KOPT-K1 (cell line): ENCODE data around the gene LRRC43.

Experiments used
- H3K27ac ChIP-seq: fragments of 200-600 bp; sonication (generic); 2 replicates; pipeline ENCODE4 v1.5.1; 2016; ENCODE audit warnings: antibody characterized with exemption, mild to moderate bottlenecking, low read depth, low read length; ENCODE audit not compliant: poor library complexity, severe bottlenecking
- H3K36me3 ChIP-seq: fragments of 200-600 bp; sonication (generic); 2 replicates; pipeline ENCODE4 v1.5.1; 2017; ENCODE audit warnings: antibody characterized with exemption, mild to moderate bottlenecking, low read length, moderate library complexity; ENCODE audit not compliant: insufficient read depth
- H3K9me3 ChIP-seq: fragments of 200-600 bp; sonication (generic); 2 replicates; pipeline ENCODE4 v1.5.1; 2017; ENCODE audit warnings: antibody characterized with exemption, low read length, mild to moderate bottlenecking; ENCODE audit not compliant: insufficient read depth, poor library complexity, severe bottlenecking

Gene LRRC43

GRCh38 chr12:122182887-122183587 is at the start of gene LRRC43:
Gene LRRC43, plus strand, starts transcription at chr12:122183123. Its CDS starts 22 bp downstream, at chr12:122183145.
- H3K36me3 ChIP-seq = no peaks in the 10 kb centered on the region
- no peaks in the 10 kb centered on the region for H3K9me3 ChIP-seq
- no peak within 1 kb of the TSS for H3K27ac ChIP-seq

- H3K36me3 ChIP-seq = peaks cover 97% of the 10 kb centered on the region
- H3K27ac ChIP-seq = no peak overlapping the region
- no peaks in the 10 kb centered on the region for H3K9me3 ChIP-seq
Observed at GRCh38 chr12:122133192-122133950, 49.6 kb upstream of the LRRC43 start.

GRCh38 chr12:122135437-122136031 is 47.4 kb upstream of the LRRC43 start:
- peaks cover 95% of the 10 kb centered on the region for H3K36me3 ChIP-seq
- no peak overlapping the region for H3K27ac ChIP-seq

GRCh38 chr12:122137229-122137628 is 45.7 kb upstream of the LRRC43 start:
- H3K36me3 ChIP-seq = peaks cover 95% of the 10 kb centered on the region

More at GRCh38 chr12:122135437-122136031, 47.4 kb upstream of the LRRC43 start:
- H3K9me3 ChIP-seq = no peaks in the 10 kb centered on the region

GRCh38 chr12:122137681-122138080 is 45.2 kb upstream of the LRRC43 start:
- Histone ChIP-seq H3K36me3 (peaks cover 95% of the 10 kb centered on the region), H3K9me3 (no peaks in the 10 kb centered on the region), H3K27ac (no peak overlapping the region)

More at GRCh38 chr12:122137229-122137628, 45.7 kb upstream of the LRRC43 start:
- no peaks in the 10 kb centered on the region for H3K9me3 ChIP-seq
- no peak overlapping the region for H3K27ac ChIP-seq

- peaks cover 95% of the 10 kb centered on the region for H3K36me3 ChIP-seq
- H3K27ac ChIP-seq = no peak overlapping the region
- no peaks in the 10 kb centered on the region for H3K9me3 ChIP-seq
Observed at GRCh38 chr12:122138181-122138580, 44.7 kb upstream of the LRRC43 start.

- Histone ChIP-seq H3K27ac (no peak overlapping the region), H3K9me3 (no peaks in the 10 kb centered on the region), H3K36me3 (peaks cover 95% of the 10 kb centered on the region)
Observed at GRCh38 chr12:122138616-122139015, 44.3 kb upstream of the LRRC43 start.

- H3K36me3 ChIP-seq = peaks cover 95% of the 10 kb centered on the region
Observed at GRCh38 chr12:122139266-122139665, 43.7 kb upstream of the LRRC43 start.

GRCh38 chr12:122139941-122140340 is 43.0 kb upstream of the LRRC43 start:
- H3K27ac ChIP-seq = no peak overlapping the region
- no peaks in the 10 kb centered on the region for H3K9me3 ChIP-seq
- H3K36me3 ChIP-seq = peaks cover 90% of the 10 kb centered on the region

More at GRCh38 chr12:122139266-122139665, 43.7 kb upstream of the LRRC43 start:
- Histone ChIP-seq H3K9me3 (no peaks in the 10 kb centered on the region), H3K27ac (no peak overlapping the region)

GRCh38 chr12:122140467-122141257 is 42.3 kb upstream of the LRRC43 start:
- H3K36me3 ChIP-seq = peaks cover 83% of the 10 kb centered on the region

GRCh38 chr12:122141911-122142725 is 40.8 kb upstream of the LRRC43 start:
- Histone ChIP-seq H3K36me3 (peaks cover 76% of the 10 kb centered on the region), H3K27ac (no peak overlapping the region), H3K9me3 (no peaks in the 10 kb centered on the region)

More at GRCh38 chr12:122140467-122141257, 42.3 kb upstream of the LRRC43 start:
- Histone ChIP-seq H3K27ac (no peak overlapping the region), H3K9me3 (no peaks in the 10 kb centered on the region)

GRCh38 chr12:122142857-122143256 is 40.1 kb upstream of the LRRC43 start:
- no peak overlapping the region for H3K27ac ChIP-seq
- peaks cover 68% of the 10 kb centered on the region for H3K36me3 ChIP-seq
- H3K9me3 ChIP-seq = no peaks in the 10 kb centered on the region

- Histone ChIP-seq H3K27ac (no peak overlapping the region), H3K36me3 (peaks cover 48% of the 10 kb centered on the region), H3K9me3 (no peaks in the 10 kb centered on the region)
Observed at GRCh38 chr12:122144885-122145284, 38.0 kb upstream of the LRRC43 start.
